Ascending aorta (tissue), 2 donors: ENCODE data around the gene SPON1. TPM values are rescaled to one million over a fixed set of nuclear protein-coding genes. Genes with fewer than 3 reads are reported as not detected.

ENCODE experiments used
- DNase-seq, 2 donors: peaks; one replicate each; pipeline ENCODE4 v3.0.0-alpha.2; 2019; ENCODE audit warnings: low spot score in 2 of 2
- H3K27ac ChIP-seq, 2 donors: fragments of 200-600 bp; sonication (generic); one replicate each; pipeline ENCODE4 v1.5.1; 2016 to 2017; ENCODE audit warnings: mild to moderate bottlenecking in 1 of 2
- H3K27me3 ChIP-seq: fragments of 200-600 bp; sonication (generic); one replicate; pipeline ENCODE4 v1.5.1; 2017
- H3K36me3 ChIP-seq, 2 donors: fragments of 200-600 bp; sonication (generic); one replicate each; pipeline ENCODE4 v1.5.1; 2016
- H3K4me1 ChIP-seq, 2 donors: fragments of 200-600 bp; sonication (generic); one replicate each; pipeline ENCODE4 v1.5.1; 2016 to 2017; ENCODE audit warnings: mild to moderate bottlenecking in 1 of 2
- H3K4me3 ChIP-seq, 2 donors: fragments of 200-600 bp; sonication (generic); one replicate each; pipeline ENCODE4 v1.5.1; 2016 to 2017; ENCODE audit warnings: mild to moderate bottlenecking in 1 of 2
- H3K9me3 ChIP-seq, 2 donors: fragments of 200-600 bp; sonication (generic); one replicate each; pipeline ENCODE4 v1.5.1; 2016
- intact Hi-C: fragments of 100-400 bp; cut with DNase I; formaldehyde crosslinking; loops from one replicate; pipeline ENCODE4 v1.15.1; 2023
- total RNA-seq: library from RNA; depleted of rRNA; stranded (reverse); fragments of >200 nt; gene quantifications from one replicate; pipeline ENCODE4 v1.1.0, GENCODE V29; 2016
- TF ChIP-seq, protein P1 (sequence below), 3 experiments: fragments of 200-600 bp in 2 of 3; fragments of 450-650 bp in 1 of 3; sonication (generic) in 2 of 3; IDR thresholded peaks; one replicate each; pipeline ENCODE4 v1.5.1; 2016 to 2019; ENCODE audit warnings: antibody characterized with exemption in 3 of 3, mild to moderate bottlenecking in 1 of 3, moderate library complexity in 1 of 3

The SPON1 gene
- total RNA-seq, 1 donor from 2014 or later: 37.8 TPM

DNA sequence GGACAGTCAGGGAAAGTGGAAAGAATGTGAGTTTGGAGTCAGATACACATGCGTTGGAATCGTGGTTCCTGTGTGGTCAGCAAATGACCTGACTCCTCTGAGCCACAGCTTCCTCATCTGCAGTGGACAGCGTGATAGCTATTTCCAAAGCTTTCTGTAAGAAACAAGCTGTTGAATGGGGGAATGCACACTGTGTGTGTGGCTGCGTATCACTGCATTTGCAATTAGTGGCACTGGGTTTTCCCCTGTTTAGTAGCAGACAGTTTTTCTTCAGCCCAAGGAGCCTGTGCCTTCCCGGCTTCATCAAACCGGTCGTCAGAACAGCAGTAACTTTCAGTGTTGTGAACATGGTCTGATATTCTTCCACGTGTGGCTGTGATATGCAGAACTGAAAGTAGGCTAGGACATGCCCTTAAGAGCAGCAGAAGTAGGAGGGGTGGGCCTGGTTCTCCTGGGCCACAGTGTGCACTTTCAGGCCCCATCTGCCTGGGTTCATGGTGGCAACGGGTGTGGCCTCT, 275.0 kb downstream of the SPON1 start:
- H3K9me3 ChIP-seq: no peaks in the 10 kb centered on the region
- intact Hi-C loops: no loop called here
- H3K27me3 ChIP-seq: no peaks in the 10 kb centered on the region
- no peak overlapping the region for H3K27ac ChIP-seq
- no peaks in the 10 kb centered on the region for H3K4me1 ChIP-seq
- TF ChIP-seq, protein P1, sequence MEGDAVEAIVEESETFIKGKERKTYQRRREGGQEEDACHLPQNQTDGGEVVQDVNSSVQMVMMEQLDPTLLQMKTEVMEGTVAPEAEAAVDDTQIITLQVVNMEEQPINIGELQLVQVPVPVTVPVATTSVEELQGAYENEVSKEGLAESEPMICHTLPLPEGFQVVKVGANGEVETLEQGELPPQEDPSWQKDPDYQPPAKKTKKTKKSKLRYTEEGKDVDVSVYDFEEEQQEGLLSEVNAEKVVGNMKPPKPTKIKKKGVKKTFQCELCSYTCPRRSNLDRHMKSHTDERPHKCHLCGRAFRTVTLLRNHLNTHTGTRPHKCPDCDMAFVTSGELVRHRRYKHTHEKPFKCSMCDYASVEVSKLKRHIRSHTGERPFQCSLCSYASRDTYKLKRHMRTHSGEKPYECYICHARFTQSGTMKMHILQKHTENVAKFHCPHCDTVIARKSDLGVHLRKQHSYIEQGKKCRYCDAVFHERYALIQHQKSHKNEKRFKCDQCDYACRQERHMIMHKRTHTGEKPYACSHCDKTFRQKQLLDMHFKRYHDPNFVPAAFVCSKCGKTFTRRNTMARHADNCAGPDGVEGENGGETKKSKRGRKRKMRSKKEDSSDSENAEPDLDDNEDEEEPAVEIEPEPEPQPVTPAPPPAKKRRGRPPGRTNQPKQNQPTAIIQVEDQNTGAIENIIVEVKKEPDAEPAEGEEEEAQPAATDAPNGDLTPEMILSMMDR (IDR thresholded peaks at IDR 0.05): no peak
- no peaks in the 10 kb centered on the region for H3K36me3 ChIP-seq
- no peak for DNase-seq
- no peak overlapping the region for H3K4me3 ChIP-seq

DNA sequence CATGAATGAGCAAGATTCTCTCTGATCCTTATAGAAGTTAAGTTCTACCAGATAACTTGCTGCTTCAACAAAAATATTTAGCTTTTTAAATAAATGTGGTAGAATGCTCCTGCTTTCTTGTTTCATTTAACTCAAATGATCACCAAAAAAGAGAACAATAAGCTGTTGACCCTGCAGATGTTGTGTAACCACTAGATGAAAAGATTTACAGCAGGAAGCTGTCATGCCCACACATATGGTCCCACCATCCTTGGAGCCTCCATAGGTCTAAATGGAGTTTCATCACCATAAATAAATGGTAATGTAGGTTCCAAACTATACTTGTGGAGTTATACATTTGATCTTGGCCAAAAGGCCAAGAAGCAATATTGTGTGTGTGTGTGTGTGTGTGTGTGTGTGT, 277.7 kb downstream of the SPON1 start:
- Histone ChIP-seq H3K9me3 (no peaks in the 10 kb centered on the region), H3K27ac (no peak overlapping the region), H3K27me3 (no peaks in the 10 kb centered on the region), H3K4me3 (no peak overlapping the region), H3K4me1 (no peaks in the 10 kb centered on the region), H3K36me3 (no peaks in the 10 kb centered on the region)
- TF ChIP-seq, protein P1 (IDR thresholded peaks at IDR 0.05): no peak
- no peak for DNase-seq
- intact Hi-C loops: no loop called here

DNA sequence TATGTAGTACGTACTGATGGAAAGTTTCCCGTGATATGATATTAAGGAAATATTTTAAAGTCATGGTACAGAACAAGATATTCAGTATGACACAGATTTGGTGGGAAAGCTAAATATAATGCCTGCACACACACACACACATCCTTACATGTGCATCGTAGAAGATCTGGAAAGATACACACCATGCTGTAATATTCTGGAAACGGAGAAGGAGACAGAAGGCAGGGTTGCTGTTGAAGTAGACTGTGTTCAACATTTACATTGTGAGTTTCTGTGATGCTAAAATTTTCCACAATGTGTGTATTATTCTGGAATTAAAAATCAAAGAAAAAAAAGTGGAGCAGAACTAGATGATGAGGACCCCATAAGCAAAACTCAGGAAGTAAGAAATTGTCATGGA, 278.4 kb downstream of the SPON1 start:
- Histone ChIP-seq H3K36me3 (no peaks in the 10 kb centered on the region), H3K27ac (no peak overlapping the region), H3K4me1 (no peaks in the 10 kb centered on the region), H3K4me3 (no peak overlapping the region), H3K9me3 (no peaks in the 10 kb centered on the region), H3K27me3 (no peaks in the 10 kb centered on the region)
- no peak for DNase-seq
- TF ChIP-seq, protein P1 (IDR thresholded peaks at IDR 0.05): no peak
- intact Hi-C loops: no loop called here

DNA sequence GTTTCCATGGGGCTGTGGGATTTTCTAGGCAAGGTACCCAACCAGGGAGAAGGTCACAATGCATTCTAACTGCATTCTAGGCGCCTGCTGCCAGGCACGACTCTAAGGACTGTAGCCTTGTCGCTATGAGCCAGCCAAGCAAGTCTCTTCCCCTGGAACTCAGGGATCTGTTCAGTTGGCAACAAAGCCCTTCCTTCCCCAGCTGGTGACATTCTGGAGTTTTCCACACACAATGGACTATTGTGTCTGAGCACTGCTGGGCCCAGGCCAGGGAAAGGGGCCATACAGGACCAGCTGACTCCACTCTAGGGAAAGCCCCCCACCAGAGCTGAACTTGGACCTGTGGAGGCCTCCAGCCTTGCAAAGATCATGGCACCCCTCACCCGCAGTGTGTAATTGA, 279.7 kb downstream of the SPON1 start:
- no peaks in the 10 kb centered on the region for H3K27me3 ChIP-seq
- H3K36me3 ChIP-seq: no peaks in the 10 kb centered on the region
- H3K4me1 ChIP-seq: no peaks in the 10 kb centered on the region
- TF ChIP-seq, protein P1 (IDR thresholded peaks at IDR 0.05): no peak
- H3K27ac ChIP-seq: no peak overlapping the region
- intact Hi-C loops: no loop called here
- no peak overlapping the region for H3K4me3 ChIP-seq
- peak in 1 of 2 donors; percentile 31 for DNase-seq
- H3K9me3 ChIP-seq: no peaks in the 10 kb centered on the region

DNA sequence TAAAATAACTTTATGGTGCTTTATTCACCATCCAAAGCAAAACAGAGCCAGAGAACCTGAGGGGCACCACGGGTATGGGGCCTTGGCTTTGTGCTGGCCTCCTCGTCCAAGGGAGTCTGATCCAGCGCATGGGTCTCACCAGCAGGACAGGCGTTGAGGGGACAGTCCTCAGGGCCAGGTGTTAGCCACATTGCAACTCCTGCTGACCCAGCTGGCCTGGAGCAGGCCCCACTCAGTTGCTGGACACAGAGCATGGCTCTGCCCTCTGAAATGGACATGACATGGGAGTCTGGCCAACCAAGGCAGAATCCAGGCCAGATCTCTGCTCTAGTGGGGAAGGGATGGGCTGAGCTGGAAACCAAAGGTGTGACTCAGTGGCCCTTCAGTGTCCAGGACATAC, 280.2 kb downstream of the SPON1 start:
- intact Hi-C loops: no loop called here
- Histone ChIP-seq H3K27me3 (no peaks in the 10 kb centered on the region), H3K4me1 (no peaks in the 10 kb centered on the region), H3K36me3 (no peaks in the 10 kb centered on the region), H3K4me3 (no peak overlapping the region), H3K27ac (no peak overlapping the region), H3K9me3 (no peaks in the 10 kb centered on the region)
- DNase-seq: peak in 1 of 2 donors; percentile 46
- TF ChIP-seq, protein P1 (IDR thresholded peaks at IDR 0.05): no peak

DNA sequence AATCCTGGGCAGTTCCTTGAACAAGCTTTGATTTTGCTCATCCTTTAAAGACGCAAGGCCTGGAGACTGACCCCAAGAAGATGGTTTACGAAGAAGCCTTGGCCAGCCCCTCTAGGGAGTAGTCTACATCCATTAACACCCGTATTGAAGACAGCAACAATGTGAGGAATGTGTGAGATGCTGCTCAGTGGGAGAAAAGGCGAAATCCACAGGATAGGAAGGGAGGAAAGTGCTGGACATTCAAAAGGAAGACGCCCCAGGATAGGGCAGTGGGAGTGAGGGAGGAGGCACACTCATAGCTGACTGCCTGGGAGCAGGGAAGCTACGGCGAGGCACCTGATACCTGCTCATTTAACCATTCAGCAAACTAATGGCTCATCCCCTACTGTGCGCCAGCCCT, 282.4 kb downstream of the SPON1 start:
- H3K27ac ChIP-seq: no peak overlapping the region
- intact Hi-C loops: loop anchor here (5.0 kb wide), 1 partner anchor 98 kb away; no protein-coding TSS in a partner anchor

More for the DNA sequence above, 282.4 kb downstream of the SPON1 start:
- no peaks in the 10 kb centered on the region for H3K27me3 ChIP-seq
- no peaks in the 10 kb centered on the region for H3K36me3 ChIP-seq
- H3K4me3 ChIP-seq: no peak overlapping the region
- H3K4me1 ChIP-seq: no peaks in the 10 kb centered on the region
- DNase-seq: no peak
- no peaks in the 10 kb centered on the region for H3K9me3 ChIP-seq
- TF ChIP-seq, protein P1 (IDR thresholded peaks at IDR 0.05): no peak
